HG03280 (cell line): ENCODE data around the gene PRH2.

Experiments
- ATAC-seq: cut with Tn5 transposase; IDR thresholded peaks from one replicate; pipeline ENCODE4 v1.9.1; 2021; ENCODE audit warnings: mild to moderate bottlenecking, moderate library complexity; ENCODE audit not compliant: unreplicated experiment

The PRH2 gene

DNA sequence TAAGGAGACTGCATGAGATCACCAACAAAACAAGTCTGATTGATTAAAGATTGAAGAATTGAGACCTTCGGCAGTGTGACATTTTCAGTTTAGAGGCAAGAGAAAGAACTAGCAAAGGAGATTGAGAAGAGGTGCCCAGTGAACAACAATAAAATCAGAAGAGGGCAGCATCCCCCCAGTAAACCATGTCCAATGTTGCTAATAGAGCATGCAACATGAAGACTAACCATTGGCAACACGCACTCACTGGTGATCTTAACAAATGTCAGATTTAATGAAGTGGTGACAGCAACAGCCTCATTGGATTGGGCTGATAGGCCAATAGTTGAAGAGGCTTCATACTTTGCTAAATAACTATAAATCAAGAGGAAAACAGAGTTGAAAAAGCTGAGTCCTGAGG lies 30.8 kb downstream of the PRH2 start:
- ATAC-seq, result no peak

DNA sequence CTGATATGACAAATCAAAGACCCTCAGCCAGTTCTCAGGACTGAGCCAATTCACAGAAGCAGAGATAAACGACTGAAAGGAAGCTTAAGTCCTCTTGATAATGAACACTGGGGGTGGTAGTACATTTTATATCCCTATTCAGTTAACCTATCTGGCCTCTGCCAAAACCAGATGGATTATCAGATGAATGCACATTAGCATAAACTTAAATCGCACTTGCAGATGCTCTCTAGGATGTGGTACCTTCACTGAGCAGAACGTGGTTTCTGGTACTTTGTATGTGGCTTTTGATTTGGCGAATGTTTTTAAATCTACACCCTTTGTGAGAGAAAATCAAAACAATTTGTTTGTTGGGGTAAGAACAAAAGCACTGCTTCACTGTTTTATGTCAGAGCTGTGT lies 31.2 kb downstream of the PRH2 start:
- ATAC-seq, result no peak

DNA sequence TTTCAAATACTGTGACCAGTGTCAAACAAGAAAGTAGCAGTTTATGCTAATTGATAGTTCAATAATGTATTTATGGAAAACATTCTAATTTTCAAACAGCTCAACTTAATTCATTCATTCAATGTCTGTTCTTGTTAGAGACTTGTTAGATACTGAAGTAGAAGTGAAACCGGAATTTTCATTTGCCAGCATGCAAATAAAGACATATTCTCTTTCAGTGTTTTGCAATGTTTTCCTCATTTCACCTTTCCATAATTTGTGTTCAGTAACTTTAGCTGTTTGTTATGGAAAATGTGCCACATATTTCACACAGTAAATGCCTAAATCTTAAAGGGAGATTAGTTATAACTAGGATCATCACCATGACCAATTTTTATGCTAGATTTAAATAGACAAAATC lies 36.4 kb downstream of the PRH2 start:
- ATAC-seq, result no peak

DNA sequence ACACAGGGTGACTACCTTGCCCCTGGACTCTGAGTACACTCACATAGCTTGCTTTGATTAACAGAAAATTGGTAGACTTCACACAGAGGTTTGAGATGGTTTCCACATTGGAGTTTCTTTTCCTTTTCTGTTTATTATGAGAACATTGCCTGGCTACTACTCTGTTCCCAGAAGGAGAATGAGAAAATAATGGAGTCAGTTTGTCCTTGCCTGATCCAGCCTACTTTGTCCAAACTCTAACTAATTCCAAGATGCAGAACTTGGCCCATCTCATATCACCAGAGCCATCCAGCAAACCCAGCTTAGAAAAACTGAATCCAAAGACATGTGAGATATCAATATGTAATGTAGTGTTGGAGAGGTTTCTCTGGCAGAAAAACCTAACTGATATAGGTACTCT lies 37.3 kb downstream of the PRH2 start:
- ATAC-seq, result no peak

DNA sequence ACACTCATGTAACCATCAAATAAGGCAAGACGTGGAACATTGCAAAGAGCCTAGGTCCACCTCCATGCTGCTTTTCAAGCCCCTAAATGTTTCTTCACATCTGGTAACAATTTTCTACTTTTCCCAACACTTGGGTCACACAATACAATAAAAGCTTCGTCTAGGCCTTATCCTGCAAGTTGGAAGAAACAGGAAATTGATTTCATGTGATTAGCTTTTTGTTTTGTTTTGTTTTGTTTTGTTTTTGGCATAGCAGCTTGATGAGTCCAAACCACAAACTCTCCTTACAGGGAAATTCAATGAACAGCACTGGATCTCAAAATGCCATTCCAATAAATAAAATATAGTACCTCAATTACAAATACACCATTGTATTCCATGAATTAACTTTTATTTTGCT lies 38.4 kb downstream of the PRH2 start:
- no peak for ATAC-seq

DNA sequence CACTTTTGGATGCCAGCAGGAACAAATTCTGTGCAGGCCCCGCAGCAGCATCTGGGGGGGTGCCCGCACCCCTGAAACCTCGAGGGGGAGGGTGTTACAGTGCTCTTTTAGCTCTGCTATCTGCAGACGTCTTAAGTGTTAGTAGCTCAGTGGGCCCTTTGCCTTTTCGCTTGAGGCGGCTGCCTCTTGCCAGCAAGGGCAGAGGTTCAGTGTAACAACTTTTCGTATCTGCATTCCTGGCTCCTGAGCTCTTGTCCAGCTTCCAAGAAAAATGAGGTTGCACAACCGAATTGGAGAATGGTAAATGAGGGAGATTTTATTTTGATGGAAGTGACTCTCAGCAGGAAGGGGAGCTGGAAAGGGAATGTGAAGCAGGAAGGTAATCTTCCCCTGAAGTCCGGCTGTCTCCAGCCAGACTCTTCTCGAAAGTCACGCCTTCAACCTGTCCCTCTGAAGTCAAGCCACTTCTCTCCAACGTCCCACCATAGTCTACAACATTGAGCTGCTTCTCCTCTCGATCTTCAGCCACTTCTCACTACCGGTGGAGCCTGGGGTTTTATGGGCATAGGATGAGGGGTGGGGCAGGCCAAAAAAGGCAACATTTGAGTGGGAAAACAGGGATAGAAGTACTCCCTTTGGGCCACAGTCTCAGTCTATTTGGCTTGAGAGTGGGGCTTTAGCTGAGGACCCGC lies 39.9 kb downstream of the PRH2 start:
- no peak for ATAC-seq

DNA sequence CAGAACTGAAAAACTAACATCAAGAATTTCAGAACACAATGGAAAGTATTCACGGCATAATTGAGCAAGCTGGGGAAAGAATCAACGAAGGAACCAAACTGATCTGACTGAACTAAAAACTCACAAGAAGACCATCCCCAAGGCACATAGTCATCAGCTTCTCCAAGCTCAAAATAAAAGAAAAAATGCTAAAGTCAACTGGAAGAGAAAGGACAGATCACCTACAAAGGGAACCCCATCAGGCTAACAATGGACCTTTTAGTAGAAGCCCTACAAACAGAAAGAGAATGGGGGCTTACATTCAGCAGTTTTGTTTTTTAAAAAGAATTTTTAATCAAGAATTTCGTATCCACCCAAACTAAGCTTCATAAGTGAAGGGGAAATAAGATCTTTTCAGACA lies 45.9 kb downstream of the PRH2 start:
- no peak for ATAC-seq

DNA sequence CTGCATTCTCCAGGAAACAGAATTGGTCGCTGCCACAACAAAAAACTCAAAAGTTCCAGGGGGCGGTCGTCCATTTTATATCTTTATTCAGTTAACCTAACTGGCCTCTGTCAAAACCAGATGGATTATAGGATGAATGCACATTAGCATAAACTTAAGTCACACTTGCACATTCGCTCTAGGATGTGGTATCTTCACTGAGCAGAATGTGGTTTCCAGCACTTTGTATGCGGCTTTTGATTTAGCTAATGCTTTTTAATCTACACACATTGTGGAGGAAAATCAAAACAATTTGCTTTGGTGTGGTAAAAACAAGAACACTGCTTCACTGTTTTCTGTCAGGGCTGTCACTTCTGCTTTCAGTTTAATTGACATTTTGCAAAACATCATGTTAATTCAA lies 53.2 kb downstream of the PRH2 start:
- no peak for ATAC-seq
